HG02610 (cell line): ENCODE results near the gene PDZD7.

Experiments
- ATAC-seq: cut with Tn5 transposase; IDR thresholded peaks from one replicate; pipeline ENCODE4 v1.9.1; 2021; ENCODE audit warnings: mild to moderate bottlenecking, moderate library complexity; ENCODE audit not compliant: unreplicated experiment

PDZD7 gene

DNA sequence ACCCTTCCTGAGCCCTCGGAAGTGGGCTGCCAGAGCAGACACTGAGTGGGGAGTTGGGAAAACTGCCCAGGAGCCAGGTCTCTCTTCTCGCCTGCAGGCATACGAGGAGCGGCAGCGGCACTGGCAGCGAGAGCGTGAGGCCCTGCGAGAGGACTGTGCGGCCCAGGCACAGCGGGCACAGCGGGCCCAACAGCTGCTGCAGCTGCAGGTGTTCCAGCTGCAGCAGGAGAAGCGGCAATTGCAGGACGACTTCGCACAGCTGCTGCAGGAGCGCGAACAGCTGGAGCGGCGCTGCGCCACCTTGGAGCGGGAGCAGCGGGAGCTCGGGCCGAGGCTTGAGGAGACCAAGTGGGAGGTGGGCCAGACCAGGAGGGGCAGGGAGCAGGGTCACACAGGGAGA, 25.6 kb downstream of the PDZD7 start:
- ATAC-seq = no peak

DNA sequence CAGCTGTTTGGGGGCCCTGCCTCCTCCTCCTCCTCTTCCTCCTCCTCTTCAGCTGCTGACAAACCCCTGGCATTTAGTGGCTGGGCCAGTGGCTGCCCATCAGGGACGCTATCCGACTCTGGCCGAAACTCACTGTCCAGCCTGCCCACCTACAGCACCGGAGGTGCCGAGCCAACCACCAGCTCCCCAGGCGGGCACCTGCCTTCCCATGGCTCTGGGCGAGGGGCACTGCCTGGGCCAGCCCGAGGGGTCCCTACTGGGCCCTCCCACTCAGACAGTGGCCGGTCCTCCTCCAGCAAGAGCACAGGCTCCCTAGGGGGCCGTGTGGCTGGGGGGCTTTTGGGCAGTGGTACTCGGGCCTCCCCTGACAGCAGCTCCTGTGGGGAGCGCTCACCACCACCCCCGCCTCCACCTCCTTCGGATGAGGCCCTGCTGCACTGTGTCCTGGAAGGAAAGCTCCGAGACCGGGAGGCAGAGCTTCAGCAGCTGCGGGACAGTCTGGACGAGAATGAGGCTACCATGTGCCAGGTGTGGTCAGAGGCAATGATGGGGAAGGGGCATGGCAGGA, 27.2 kb downstream of the PDZD7 start:
- no peak for ATAC-seq

- no peak for ATAC-seq
These were observed 28.5 kb downstream of the PDZD7 start for GRCh38 chr10:101002456-101002855.

DNA sequence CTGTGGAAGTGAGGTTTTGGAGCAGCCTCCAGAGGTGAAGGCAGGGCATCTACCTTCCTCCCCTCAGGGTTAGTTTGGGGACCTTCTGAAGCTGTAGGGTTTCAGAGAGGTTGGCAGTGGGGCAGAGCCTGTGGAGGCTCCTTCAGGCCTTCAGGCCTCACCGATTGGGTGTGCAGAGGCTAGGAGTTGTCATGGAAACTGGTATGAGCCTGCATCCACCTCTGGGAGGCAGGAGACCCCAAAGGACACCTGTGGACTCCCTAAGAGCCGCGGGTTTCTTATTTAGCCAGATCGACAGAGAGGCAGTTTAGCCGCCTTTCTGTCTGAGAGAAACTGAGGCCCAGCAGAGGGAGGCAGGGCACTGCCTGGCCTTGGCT, 29.3 kb downstream of the PDZD7 start:
- no peak for ATAC-seq

GRCh38 chr10:101000915-101001658, 29.8 kb downstream of the PDZD7 start:
- ATAC-seq = no peak

DNA sequence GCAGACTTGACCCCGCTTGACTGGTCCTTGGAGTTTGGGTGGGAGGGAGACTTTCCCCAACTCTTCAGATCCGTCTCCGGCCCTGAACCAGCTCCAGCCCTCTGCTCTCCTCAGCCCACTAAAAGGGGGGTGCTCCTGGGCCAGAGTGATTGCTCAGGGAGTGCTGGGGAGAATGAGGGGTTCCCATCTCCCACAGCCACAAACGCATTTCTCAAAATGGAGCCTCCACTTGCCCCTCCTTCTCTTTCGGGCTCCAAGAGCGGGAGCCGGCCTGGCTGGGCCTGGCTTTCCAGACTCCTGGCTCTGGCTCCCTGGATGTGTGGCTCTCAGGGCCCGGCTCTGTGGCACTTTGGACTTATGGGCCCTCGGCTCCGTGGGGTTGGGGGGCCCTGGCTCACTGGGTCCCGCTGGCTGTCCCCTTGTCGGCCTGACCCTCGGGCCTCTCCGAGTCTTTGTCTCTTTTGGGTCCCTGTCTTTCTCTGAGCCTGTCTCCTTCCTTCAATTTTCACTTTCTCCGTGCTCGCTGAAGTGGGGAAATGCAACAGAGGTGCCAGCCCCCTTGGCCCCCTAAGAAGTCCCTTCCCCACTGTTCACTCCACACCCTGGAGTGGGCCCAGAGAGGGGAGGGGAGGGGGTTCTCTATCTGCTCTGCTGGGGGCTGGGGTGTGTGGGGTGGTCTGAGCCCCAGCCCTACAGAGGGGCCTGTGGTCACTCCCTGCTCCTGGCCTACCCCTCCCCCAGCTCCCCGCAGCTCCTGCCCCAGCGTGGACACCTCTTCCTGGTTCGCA, 30.6 kb downstream of the PDZD7 start:
- ATAC-seq = no peak

DNA sequence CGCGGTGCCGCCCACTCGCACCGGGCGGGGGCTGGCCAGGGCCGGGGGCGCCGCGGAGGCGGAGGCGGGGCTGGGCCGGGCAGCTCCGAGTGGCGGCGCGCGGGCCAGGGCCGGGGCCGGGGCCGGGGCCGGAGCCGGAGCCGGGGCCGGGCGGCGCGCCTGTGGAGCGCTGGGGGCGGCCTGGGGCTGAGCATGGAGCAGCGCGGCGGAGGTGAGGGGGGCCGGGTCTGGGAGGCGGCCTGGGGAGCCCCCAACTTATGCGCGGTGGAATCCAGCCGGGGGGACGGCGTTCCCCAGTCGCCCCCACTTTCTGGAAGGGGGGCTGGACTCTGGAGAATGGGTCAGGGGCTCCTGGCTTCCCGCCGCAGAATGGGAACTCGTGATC, 31.2 kb downstream of the PDZD7 start, which contains the start of gene LZTS2:
LZTS2 (plus strand) TSS at position 67 of the 385 bp plus-strand sequence. CDS start 2,731 bp downstream, outside the sequence.
- no peak for ATAC-seq

DNA sequence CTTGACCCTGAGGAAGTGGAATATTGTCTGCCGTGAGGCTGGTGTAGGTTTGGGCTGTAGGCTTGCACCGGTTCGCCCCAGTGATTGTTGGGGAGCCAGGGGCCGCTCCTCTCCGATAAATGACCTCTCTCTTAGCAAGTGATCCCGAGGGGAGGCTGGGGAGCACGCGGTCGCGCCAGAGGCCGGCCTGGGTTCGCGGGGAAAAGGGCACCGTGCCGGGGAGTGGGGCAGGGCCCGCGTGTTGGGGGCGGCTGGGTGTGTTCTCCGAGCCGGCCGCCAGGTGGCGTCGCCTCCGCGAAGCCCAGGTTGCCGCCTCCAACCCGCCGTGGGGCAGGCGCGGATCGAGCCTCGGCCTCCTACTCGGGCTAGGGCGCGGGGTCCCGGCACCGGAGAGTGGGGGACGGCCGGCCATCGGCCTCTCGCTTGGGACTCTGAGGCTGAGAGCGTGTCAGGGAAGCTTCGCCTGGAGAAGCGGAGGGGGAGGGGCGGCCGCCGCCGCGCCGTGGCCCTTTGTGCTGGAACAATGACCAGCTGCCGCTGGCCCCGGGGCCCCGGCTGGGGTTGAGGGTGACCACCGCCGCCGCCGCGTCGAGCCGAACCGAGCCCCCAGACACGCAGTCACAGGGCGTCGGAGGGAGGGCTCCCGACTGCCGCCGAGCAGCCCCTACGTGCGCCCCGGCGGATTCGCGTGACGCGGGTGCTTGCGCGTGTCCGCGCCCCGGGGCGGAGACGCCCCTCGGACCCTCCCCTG, 31.8 kb downstream of the PDZD7 start:
- peak; percentile 49 for ATAC-seq

GRCh38 chr10:100998183-100998990, 32.5 kb downstream of the PDZD7 start:
- no peak for ATAC-seq

DNA sequence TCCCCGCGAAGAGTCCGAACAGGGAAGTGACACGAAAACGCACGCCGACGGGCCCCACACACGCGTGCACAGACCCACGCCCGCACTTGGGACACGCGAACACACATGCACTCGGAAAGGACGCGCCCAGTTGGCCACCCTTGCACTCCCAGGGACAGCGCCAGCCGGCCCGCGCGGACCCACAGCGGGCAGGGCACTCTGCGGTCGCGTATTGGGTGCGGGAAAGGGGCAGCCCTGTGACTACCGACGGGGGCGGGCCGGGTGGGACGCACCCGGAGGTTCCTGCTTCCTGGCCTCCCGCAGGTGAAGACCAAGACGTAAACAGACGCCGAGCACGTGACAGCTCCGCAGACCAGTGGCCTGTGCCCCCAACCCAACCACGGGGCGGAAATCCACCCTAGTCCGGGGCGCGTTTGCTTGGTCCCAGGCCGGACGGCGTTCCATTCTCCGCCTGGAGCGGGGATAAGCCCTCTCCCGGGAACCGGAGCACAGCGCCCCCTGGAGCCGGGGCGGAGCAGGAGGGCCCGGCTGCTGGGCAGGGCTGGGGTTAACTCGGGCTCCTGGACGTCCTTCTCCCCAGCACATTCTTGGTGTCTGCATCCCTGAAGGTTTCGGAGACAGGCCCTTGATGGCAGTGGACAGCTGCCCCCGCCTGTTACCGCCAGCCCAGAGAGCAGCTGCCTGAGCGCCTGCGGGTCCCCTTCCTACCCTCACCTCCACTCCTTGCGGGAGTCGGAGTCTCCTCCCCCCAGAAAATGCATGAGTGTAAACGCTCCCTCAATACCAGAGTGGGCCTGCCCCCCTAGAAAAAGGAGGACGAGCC, 33.4 kb downstream of the PDZD7 start:
- ATAC-seq = peak; percentile 30

DNA sequence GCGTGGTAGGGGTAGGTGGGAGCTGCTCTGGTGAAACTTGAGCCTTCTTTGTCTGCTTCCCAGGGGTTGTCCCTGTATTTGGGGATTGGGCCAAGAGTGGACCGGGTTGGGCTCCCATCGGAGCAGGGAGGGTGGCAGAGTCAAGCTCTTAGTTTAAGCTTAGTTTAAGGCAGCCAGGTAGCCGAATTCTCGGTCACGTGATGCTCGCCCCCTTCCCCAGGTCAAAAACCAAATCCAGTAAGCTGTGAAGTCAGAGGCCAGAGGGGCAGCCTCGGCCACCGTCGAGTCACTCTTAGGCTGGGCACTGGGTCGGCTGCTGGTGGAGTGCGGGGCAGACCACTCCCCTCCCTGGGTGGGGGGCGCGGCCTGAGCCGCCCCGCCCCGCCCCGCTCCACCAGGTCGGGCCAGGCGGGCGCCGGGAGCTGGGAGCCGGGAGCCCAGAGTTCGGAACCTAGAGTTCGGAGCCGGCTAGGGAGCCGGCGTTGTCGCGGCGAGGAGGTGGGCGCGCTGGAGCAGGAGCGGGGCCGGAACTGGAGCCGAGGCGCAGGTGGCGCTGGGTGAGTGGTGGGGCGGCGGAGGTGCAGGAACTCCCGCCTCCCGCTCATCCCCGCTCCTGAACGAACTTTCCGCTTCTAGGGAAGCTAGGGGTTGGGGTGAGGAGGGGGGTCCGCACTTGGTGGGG, 34.1 kb downstream of the PDZD7 start:
- no peak for ATAC-seq

DNA sequence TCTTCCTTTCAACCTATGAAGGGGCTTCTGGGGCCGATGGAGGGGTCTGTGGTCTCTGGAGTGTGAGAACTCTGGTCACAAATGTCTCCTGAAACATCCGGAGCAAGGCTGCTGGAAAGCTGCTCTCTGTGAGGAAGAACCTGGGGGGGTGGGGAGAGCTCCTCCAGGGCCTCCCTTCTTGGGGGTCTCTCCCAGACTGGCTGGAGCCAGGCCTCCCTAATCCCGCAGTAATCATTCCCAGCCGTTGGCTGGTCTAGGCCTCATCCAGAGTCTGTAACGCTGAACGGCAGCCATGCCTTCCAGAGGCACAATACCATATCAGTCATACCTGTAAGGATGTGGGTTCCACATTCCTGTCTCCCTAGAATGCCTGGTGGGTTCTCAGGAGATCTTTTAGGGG, 35.7 kb downstream of the PDZD7 start:
- no peak for ATAC-seq

DNA sequence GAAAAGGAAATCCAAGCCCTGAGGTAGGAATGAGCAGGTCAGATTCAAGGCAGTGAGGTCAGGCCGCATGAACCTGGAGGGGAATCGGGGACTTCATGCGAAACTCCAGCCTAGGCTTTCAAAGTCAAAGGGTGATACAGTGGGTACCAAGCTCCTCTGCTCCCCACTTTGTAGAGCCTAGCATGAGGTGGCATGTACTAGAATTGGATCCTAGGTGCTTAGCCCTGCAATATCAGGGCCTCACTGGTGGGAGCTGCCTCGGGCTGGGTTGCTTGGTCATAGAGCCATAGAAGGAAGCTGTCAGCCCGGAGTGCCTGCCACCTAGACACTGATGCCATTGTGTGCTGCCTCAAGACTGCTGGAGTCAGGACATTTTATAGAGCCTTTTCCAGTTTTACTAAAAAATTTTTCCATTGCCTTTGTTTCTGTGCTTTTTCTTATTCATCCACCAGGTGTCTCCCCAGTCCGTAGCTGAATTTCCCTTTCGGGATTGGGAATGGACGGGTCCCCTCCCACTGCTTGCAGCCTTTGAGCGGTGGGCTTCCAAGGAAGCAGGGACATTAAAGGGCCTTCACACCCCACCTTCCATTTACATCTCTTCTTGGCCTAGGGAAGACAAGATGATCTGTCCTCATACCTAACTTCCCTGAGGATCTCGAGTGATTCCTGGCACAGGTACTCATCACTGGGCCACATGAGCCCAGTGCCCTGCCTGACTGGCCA, 36.8 kb downstream of the PDZD7 start:
- ATAC-seq = no peak

DNA sequence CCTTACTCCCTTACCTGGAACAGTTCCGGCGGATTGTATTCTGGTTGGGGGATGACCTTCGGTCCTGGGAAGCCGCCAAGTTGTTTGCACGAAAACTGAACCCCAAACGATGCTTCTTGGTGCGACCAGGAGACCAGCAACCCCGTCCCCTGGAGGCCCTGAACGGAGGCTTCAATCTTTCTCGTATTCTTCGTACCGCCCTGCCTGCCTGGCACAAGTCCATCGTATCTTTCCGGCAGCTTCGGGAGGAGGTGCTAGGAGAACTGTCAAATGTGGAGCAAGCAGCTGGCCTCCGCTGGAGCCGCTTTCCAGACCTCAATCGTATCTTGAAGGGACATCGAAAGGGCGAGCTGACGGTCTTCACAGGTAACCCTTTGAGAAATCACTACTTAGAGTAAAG, 41.8 kb downstream of the PDZD7 start:
- ATAC-seq = no peak

- no peak for ATAC-seq
These were observed 42.8 kb downstream of the PDZD7 start for GRCh38 chr10:100988166-100988565.

GRCh38 chr10:100987685-100988049, 43.3 kb downstream of the PDZD7 start:
- ATAC-seq = no peak

DNA sequence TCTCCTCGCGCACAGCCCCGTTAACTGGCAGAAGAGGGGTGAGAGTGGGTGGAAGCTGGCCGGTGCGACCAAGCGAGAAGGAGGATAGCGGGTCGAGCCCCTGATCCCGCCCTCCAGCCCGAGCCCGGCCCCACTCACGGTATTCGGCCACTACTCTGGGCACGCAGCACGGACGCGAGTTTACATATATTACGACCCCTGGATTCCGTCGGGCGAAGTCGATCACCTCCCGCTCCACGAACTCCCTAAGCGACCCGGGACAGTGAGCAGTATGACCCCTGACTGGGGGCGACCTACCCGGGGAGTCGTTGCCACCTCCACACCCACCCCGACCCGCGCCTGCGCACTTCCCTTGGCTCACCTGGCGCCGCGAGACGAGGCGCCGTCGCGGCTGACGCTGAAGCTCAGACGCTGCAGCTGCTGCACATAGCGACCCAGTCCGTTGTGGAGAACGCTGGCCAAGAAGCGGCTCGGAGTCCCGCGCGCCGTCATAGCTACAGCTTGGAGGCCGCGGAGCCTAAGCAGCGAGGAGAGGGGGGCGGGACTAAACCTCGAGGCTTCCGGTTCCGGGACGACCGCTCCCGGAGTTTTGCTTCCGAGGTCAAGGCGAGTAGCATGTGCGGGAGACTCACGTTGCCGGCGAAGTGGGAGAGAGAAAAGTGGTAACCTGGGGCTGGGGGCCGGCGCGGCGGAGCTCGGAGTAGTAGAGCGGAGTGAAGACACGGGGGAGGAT, 43.8 kb downstream of the PDZD7 start, which contains the start of the genes MRPL43 and TWNK:
MRPL43 (minus strand) TSS at position 546 of the 733 bp plus-strand sequence; CDS start at position 492, 54 bp downstream.
TWNK (plus strand) TSS at position 592 of the 733 bp plus-strand sequence. CDS start 668 bp downstream, outside the sequence.
- peak; percentile 88 for ATAC-seq

DNA sequence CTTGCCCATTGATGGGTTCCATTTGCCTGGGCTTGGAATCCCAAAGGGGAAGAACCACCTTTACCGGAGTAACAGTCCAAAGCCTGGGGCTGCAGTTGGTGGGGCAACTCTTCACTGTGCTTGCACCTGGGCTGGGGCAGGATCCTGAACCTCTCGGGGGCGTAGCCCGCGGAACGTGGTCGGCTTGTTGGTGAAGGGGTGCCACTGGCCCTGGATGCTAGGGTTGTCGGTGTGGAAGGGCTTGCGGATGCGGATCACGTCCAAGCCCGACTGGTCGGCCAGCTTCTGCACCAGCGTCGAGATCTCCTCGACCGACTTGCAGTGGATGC, 44.3 kb downstream of the PDZD7 start:
- no peak for ATAC-seq
